ENCODE measurements around the gene NHSL1.

NHSL1 gene

DNA sequence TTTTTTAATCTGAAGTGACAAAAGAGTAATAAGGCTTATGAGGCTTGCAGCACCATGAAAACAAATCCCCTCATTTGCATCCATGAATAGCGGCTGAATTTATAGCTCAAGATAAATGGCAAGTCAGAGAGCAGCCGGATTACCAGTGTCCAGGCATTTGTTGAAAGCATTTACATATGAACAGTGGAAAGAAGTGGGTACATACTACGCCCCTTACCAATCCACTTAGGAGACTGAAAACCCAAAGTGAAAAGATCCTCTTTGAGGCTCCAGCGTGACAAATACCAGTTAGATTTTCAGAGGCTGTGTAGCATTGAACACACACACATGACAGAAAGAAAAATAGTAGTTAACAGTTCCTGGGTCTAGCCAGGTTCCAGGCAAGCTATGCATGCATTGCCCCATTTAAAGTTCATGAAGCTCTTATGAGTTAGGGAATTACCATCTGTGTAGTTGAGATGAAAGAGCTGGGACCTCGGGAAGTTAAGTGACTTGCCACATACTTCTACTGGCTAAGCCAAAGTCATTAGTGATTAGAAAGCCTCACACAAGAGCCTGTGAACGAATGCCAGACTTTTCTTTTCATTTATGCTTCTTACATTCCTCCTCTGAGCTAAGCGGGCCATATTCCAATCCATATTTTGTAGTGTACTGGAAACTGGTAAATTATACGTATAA is 28.3 kb upstream of the NHSL1 start:
- in situ Hi-C loops (cut with HindIII; ENCODE audit: low pct_ligation_motif_present, low pct_unique_long_range_greater_than_20kb, low sequenced_read_pairs) = no loop called here
- DNase-seq = no peak

DNA sequence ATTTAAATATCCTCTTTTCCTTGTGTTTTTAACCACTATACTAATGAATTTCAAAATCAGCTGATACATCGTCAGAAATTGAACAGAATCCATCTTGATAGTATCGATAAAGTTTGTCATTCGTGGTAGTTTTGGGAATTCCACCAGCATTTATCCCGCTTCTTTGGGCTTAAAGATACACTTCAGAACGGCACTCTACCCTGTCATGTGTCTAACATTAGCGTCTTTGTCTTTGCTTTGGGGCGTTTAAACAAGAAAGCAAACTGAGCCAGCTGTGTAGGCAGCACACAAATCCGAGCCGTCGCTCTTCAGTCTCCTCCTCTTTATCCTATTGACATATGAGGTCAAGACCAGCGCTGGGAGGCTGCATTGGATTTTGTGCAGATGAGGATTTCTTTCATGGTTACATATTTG is 27.5 kb upstream of the NHSL1 start:
- no peak for DNase-seq
- in situ Hi-C loops (cut with HindIII; ENCODE audit: low pct_ligation_motif_present, low pct_unique_long_range_greater_than_20kb, low sequenced_read_pairs) = no loop called here

DNA sequence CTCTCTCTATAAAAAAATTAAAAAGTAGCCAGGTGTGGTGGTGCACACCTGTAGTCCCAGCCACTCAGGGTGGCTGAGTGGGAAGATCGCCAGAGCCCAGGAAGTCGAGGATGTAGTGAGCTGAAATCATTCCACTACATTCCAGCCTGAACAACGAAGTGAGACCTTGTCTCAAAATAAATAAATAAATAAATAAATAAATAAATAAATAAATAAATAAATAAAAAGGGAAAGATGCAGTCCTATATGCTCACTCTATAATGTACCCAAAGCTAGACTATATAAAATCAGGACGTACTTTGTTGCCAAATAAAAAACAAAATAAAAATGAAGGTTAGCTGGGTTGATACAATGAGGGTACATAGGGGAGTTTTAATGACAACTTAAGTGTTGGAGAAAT is 26.1 kb upstream of the NHSL1 start:
- in situ Hi-C loops (cut with HindIII; ENCODE audit: low pct_ligation_motif_present, low pct_unique_long_range_greater_than_20kb, low sequenced_read_pairs) = no loop called here

DNA sequence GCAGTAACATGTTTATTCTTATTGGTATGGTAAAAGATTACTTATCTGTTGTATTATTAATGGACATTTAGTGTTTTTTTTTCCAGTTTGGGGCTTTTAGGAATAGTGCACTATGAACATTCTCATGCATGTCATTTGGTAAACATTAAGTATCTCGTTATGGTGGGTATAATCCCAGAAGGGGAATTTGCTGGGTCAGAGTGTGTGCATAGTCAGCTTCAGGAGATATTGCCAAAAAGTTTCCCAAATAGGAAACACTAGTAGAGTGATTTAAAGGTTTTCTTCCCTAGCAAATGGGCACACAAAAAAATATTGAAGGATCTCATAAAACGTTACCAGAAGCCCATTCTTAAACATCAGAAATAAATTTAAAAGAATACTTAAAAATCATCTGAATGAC is 25.2 kb upstream of the NHSL1 start:
- in situ Hi-C loops (cut with HindIII; ENCODE audit: low pct_ligation_motif_present, low pct_unique_long_range_greater_than_20kb, low sequenced_read_pairs) = no loop called here
- DNase-seq = no peak

More for the DNA sequence above, 26.1 kb upstream of the NHSL1 start:
- DNase-seq = no peak

DNA sequence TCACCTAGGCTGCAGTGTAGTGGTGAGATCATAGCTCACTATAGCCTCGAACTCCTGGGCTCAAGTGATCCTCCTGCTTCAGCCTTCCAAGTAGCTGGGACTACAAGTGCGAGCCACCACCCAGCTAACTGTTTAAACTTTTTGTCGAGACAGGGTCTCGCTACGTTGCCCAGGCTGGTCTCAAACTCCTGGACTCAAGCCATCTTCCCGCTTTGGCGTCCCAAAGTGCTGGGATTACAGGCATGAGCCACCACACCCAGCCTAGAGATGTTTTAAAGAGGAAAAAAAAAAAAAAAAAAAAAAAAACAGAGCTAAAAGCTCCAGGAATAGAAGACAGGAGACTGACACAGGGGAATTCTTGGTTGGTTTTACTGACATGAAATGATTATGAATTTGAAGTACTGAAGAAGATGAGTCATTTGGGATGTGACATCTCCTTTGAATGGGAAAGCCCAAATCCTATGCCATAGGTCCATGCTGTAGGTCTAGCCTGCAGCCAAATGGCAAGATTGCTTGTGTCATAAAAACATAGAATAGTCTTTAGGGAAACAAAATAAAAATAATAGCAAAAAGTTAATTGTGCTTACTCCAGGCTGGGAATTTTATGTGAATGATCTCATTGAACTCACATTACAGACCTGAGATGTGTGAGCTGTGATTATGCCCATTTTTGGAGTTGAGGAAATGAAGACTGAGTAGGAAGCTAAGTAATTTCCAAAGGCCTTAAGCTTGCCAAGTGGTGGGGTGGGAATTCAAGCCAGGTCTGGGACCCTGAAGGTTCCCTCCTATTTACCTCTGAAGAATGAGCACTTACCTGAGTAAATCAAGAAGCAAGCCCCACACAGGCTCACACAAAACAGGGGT is 24.3 kb upstream of the NHSL1 start:
- no peak for DNase-seq
- in situ Hi-C loops (cut with HindIII; ENCODE audit: low pct_ligation_motif_present, low pct_unique_long_range_greater_than_20kb, low sequenced_read_pairs) = no loop called here

DNA sequence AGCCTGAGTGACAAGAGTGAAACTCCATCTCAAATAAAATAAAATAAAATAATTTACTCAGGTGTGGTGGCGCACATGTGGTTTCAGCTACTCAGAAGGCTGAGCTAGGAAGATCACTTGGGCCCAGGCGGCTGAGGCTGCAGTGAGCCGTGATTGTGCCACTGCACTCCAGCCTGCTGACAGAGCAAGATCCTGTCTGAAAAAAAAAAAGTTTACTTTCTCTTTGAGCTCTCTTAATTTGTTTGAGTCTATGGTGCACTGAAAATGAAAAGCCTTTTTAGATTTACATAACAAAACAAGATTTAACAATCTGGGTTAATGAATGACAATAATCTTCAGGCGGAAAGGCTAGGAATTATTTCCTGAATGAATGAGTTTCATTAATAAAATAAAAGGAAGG is 23.3 kb upstream of the NHSL1 start:
- in situ Hi-C loops (cut with HindIII; ENCODE audit: low pct_ligation_motif_present, low pct_unique_long_range_greater_than_20kb, low sequenced_read_pairs) = no loop called here
- DNase-seq = no peak

DNA sequence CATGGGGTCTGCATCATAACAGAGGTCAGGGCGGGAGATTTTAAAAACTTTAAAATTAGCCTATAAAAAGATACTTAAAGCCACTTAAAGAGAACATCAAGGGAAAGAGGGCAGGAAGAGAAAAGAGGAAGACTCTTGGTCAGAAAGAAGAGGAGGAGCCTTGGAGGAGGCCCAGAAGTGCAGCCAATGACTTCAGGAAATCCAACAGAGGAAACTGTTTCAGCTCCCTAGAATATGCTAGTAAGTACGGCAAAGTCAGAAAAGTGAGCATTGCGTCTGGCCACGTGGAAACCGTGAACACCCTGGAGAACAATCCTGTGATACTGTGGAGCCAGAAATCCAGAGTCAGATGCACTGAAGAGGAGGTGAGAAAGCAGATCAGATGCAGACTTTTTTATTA is 22.5 kb upstream of the NHSL1 start:
- no peak for DNase-seq
- in situ Hi-C loops (cut with HindIII; ENCODE audit: low pct_ligation_motif_present, low pct_unique_long_range_greater_than_20kb, low sequenced_read_pairs) = no loop called here

DNA sequence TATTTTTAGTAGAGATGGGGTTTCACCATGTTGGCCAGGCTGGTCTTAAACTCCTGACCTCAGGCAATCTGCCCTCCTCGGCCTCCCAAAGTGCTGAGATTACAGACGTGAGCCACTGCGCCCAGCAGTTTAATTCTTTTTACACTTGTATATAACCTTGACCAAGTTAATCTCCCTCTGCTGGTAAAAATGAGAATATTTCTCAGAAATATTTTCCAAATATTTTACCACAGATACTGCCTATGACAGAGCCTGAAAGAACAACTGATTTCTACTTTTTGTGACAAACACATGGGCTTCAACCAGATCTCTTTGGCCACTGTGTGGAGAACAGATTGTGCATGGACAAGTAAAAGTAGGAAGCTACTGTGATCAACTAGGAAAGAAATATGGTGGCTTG is 21.2 kb upstream of the NHSL1 start:
- in situ Hi-C loops (cut with HindIII; ENCODE audit: low pct_ligation_motif_present, low pct_unique_long_range_greater_than_20kb, low sequenced_read_pairs) = no loop called here
- DNase-seq = peak; percentile 40

DNA sequence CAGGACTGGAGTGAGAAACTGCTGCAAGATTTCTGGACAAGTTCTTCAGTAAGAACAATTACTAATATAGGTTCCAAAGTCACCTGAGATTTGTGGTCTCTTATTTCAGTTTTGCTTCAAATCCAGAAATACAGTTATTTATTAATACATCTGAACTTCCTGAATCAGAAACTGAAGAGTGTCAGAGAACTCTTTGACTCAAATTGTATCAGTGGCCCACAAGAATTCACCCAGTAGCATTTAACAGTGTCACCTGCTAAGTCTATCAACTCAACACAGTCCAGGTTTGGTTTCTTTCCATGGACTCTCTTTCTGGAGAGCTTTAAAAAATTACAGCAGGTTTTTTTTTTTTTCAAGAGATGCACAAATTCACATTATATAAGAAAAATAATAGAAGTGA is 18.8 kb upstream of the NHSL1 start:
- DNase-seq = no peak
- in situ Hi-C loops (cut with HindIII; ENCODE audit: low pct_ligation_motif_present, low pct_unique_long_range_greater_than_20kb, low sequenced_read_pairs) = no loop called here

DNA sequence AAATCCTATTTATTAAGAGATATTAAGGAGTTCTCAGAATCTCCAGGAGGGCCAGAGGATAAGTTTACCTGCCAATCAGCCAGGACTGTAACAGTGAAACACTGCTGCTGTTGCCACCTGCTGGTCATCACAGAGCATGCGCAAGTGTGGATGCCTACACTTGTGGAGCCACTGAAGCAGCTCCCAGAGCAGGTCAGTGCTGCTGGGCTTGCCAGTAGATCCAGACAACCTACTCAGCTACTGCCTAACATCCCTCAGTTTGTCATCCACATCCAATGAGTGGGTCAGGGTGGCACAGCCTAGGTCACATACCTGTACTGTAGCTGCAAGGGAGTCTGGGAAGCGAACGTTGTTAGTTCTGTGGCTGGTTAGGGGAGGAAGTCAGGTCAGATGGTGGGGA is 18.3 kb upstream of the NHSL1 start:
- DNase-seq = peak; percentile 31
- in situ Hi-C loops (cut with HindIII; ENCODE audit: low pct_ligation_motif_present, low pct_unique_long_range_greater_than_20kb, low sequenced_read_pairs) = no loop called here

DNA sequence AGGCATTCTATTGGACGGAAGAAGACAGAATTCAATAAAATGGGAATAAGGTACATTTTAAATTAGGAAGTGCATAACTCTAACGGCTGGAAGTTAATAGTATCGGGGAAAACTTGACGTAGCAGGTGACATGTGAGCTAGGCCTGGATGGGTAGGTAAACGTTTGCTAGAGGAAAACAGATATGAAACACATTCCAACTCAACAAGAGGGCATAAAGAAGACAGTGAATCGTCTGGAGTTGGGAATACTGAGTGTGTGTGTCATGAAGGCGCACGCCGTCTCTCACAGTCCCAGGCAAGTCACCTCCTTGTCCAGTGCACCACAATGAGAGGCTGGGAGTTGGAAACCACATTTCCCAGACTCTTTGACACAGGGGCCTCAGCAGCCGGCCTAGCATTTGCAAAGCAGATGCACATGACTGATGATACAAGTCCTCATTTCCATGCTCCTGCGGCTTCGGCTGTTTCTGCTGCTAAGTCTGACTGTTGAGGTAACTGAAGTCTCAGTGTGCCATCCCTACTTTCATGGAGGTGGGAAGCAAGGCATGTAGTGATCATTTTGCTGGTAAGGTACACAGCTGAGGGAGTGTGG is 16.5 kb upstream of the NHSL1 start:
- DNase-seq = no peak
- in situ Hi-C loops (cut with HindIII; ENCODE audit: low pct_ligation_motif_present, low pct_unique_long_range_greater_than_20kb, low sequenced_read_pairs) = no loop called here

DNA sequence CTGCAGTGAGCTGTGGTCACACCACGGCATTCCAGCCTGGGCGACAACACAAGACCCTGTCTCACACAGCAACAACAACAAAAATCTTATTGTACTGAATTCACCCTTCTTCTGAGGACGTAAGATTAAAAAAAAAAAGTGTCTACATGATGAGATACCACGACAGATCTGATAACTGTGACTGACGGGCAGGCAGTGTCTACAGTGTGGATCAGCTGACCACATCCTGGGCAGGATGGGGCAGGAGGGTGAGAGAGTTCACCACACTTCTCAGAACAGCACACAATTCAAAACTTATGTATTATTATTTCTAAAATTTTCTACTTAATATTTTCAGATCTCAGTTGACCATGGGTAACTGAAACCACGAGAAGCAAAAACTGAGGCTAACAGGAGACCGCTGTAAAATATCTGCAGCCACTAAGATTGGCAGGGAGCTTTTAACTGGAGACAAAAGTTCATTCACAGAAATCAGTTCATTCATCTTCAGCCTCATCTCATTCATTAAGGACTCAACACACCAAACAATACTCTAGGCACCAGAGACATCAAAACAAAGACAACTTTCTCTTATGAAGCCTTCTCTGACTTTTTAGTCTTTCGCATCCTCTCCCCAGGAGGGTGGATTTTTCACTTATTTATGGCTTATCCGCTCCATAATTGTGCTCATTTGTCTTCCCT is 15.7 kb upstream of the NHSL1 start:
- in situ Hi-C loops (cut with HindIII; ENCODE audit: low pct_ligation_motif_present, low pct_unique_long_range_greater_than_20kb, low sequenced_read_pairs) = no loop called here
- DNase-seq = no peak

DNA sequence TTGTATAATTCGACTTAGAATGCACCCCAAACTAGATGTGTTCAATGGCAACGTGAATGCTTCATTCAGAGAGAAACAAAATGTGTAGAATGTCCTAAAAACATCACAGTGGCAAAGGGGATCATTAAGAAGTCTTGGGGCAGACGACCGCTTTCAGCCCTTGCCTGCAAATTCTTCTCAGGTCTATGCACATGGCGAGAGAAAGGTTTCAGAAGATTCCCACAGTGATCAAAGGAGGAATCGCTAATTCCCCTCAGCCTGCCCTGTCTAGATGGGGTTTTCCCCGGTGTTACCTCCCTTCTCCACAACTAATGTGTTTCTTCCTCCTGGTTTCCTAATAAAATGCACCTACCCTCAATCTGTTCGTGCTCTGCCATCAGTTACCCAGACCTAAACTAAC is 13.3 kb upstream of the NHSL1 start:
- DNase-seq = no peak
- in situ Hi-C loops (cut with HindIII; ENCODE audit: low pct_ligation_motif_present, low pct_unique_long_range_greater_than_20kb, low sequenced_read_pairs) = no loop called here

DNA sequence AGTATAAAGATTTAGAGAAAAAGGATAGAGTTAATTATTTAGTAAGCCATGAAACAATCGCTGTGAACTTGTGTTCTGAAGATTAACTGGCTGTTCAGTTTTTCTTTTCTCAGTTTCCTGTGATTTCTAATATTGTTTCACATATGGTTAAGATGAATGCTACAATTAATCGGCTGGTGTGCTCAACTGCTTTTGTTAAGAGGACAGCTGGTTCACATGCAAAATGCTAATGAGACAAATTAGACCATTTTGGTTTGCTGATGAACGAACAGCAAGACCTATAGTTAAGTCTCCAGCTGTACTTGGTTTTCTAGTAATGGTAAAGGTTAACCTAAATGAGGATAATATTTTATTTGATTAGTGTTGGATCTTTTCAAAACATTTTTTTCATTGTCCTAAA is 10.8 kb upstream of the NHSL1 start:
- in situ Hi-C loops (cut with HindIII; ENCODE audit: low pct_ligation_motif_present, low pct_unique_long_range_greater_than_20kb, low sequenced_read_pairs) = no loop called here
- no peak for DNase-seq

DNA sequence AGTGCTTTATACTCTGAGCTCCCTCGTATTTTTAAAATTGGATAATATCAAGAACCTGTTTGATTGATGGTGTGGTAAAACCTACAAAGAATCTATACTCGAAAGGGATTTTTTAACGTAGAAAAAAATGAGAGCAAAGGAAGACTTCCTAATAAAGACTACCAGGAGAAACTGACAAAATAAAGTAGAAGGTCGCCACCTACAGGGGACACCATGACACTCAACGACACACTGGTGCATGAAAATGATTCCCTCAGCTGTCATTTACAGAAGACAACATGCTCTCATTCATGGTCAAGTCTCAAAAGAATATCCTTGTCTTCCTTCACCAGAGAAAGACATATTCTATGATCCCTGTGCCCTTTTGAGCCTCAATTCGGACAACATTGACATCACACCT is 10.1 kb upstream of the NHSL1 start:
- DNase-seq = peak; percentile 57
- in situ Hi-C loops (cut with HindIII; ENCODE audit: low pct_ligation_motif_present, low pct_unique_long_range_greater_than_20kb, low sequenced_read_pairs) = no loop called here

DNA sequence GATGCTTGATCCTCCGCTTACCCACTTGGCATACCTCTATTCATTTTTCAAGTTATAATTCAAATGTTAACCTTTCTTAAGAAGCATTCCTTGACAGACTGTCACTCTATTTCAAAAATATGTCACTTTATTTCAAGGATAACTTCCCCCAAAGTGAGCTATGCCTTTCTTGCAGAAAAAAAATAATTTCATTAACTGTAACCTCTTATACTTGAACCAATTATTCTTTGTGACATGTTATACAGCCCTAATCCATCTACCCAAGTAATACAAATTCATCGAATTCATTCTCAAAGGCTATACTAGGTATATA is 9.3 kb upstream of the NHSL1 start:
- DNase-seq = no peak
- in situ Hi-C loops (cut with HindIII; ENCODE audit: low pct_ligation_motif_present, low pct_unique_long_range_greater_than_20kb, low sequenced_read_pairs) = no loop called here

DNA sequence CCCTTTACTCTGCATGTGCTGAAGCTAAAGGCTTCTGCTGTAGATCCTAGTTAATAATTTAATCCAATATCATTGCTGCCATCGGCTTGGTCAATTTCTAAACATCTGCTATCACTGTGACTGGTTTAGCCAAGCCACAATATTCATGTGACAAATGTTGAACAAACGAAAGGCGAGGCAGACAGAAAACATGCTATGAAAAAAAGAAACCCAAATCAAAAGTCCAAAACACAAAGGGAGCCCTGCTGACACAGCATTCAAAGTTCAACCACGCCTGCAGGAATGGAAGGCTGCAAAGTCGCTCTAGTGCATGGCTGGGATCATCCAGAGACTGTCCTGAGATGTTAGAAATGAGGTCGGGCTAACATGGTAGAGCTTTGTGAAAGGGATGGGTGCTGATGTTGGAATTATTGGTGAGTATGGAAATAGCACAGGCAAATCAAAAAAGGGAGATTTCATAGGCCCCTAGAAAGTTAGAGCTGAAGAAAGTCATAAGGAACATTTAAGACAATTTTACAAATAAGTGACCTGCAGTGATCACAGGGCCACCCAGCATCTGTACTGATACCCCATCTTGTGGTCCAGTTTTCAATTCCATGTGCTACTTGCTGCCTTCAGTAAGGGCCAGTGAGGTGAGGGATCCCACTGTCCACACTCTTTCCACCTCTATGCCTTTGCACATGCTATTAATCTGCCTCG is 8.8 kb upstream of the NHSL1 start:
- in situ Hi-C loops (cut with HindIII; ENCODE audit: low pct_ligation_motif_present, low pct_unique_long_range_greater_than_20kb, low sequenced_read_pairs) = no loop called here
- DNase-seq = no peak

DNA sequence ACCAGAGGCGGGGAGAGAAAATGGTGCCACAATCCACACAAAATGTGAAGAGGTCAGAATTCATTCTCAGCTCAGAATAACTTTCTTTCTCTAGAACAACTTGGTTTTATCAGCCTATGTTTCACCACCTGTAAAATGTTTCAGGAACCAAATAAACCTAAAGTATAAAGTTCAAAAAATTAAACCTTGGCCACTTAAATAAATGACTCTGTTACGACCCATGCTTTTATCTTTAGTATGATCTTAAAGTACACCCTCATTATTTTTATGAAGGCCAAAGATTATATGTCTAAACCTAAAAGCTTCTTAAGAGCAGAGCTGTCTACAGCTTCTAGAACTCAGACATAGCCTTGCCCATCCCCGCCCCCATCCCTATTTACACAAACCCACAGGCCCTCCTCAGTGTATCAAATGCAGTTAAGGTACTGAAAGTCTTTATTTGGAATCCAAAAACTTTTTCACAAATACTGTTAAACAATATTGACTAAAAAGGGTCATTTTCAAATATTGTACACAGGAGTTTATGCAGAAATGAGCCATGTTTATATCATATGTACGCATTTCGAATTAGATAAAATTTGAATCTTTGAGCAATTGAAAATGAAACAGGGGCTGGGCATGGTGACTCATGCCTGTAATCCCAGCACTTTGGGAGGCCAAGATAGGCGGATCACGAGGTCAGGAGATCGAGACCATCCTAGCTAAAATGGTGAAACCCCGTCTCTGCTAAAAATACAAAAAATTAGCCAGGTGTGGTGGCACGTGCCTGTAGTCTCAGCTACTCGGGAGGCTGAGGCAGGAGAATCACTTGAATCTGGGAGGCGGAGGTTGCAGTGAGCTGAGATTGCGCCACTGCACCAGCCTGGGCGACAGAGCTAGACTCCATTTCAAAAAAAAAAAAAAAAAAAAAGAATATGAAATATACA is 5.7 kb upstream of the NHSL1 start:
- no peak for DNase-seq
- in situ Hi-C loops (cut with HindIII; ENCODE audit: low pct_ligation_motif_present, low pct_unique_long_range_greater_than_20kb, low sequenced_read_pairs) = no loop called here
